GM12865 (cell line): ENCODE results near the gene SCLY.

Experiments
- DNase-seq: peaks from one replicate; pipeline ENCODE4 v3.0.0; 2010; ENCODE audit warnings: low read depth
- H3K4me3 ChIP-seq: 2 replicates; pipeline ENCODE4 v1.5.1; 2011; ENCODE audit warnings: mild to moderate bottlenecking, low read depth, low read length, control low read depth
- CTCF ChIP-seq: IDR thresholded peaks from 2 replicates; pipeline ENCODE4 v1.5.1; 2011; ENCODE audit warnings: low read length, control low read depth, low read depth, inconsistent platforms; ENCODE audit not compliant: insufficient read depth; ENCODE audit errors: missing control alignments

The SCLY gene

GRCh38 chr2:238142382-238143205 is 81.8 kb downstream of the SCLY start:
- no peak overlapping the region for H3K4me3 ChIP-seq
- no peak for DNase-seq
- TF ChIP-seq CTCF, result no peak

GRCh38 chr2:238143239-238143951 is 82.6 kb downstream of the SCLY start:
- DNase-seq, result no peak
- no peak for TF ChIP-seq CTCF
- H3K4me3 ChIP-seq, result no peak overlapping the region

GRCh38 chr2:238144262-238144661 is 83.5 kb downstream of the SCLY start:
- no peak for TF ChIP-seq CTCF
- no peak overlapping the region for H3K4me3 ChIP-seq
- DNase-seq, result no peak

GRCh38 chr2:238145046-238145445 is 84.2 kb downstream of the SCLY start:
- no peak for TF ChIP-seq CTCF
- H3K4me3 ChIP-seq, result no peak overlapping the region
- DNase-seq, result no peak

DNA sequence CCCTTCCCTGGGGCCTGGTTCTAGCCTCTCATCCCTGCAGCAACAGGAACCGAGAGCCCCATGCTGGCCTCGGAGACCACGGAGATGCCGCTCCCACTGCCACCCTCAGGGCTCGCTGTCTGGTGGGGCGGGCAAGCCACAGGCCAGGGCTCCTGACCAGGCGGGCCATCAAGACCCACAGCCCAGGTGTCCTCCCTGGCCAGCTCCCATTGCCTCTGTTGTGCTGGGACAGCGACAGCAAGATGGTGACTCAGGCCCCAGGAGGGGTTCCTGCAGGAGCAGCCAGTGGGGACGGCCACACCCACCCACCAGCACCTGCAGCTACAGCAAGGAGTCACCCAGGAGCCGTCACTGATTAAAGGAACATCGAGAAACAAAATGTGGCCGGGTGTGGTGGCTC is 85.0 kb downstream of the SCLY start:
- no peak for TF ChIP-seq CTCF
- no peak overlapping the region for H3K4me3 ChIP-seq
- no peak for DNase-seq

DNA sequence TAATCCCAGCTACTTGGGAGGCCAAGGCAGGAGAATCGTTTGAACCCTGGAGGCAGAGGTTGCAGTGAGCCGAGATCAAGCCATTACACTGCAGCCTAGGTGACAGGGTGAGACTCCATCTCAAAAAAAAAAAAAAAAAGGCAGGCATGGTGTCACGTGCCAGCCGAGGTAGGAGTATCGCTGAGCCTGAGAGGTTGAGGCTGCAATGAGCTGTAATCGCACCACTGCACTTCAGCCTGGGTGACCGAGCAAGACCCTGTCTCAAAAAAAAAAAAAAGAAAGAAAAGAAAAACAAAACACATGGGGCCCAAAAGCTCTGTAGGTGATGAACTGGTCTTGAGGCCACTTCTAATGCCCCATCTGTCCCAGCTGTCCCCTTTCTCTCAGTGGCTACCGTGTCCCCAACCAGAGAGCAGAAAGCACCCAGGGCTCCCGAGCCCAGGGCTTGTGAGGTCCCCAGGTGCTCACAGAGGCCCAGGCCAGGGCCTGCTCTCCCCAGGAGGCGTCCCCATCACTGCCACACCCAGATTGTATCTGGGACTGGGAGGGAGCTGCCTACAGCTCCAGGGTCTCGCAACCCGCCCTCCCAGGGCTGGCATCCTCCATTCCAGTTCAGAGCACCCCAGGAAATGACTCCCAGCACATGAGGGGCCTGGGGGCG is 86.2 kb downstream of the SCLY start:
- no peak for DNase-seq

More for the DNA sequence above, 86.2 kb downstream of the SCLY start:
- TF ChIP-seq CTCF, result no peak
- no peak overlapping the region for H3K4me3 ChIP-seq
